Activated naive CD8-positive, alpha-beta T cell treated with anti-CD3 and anti-CD28 coated beads, Interleukin-2, amount 50 U/mL, for 24 hours (primary cell): ENCODE results near the gene PACS2.
"Not testable (repeated sequence)": the region's sequence is repeated elsewhere in the genome, so short reads cannot be mapped to it uniquely, and the experiment has no call there.

Experiments
- ATAC-seq: fragments of 150-1000 bp; cut with Tn5 transposase; one replicate; pipeline ENCODE4 v1.10.0; 2021
- DNase-seq: peaks from one replicate; pipeline ENCODE4 v3.0.0; 2021
- H3K27ac Mint-ChIP-seq: one replicate; pipeline ENCODE4 v1.8.0; 2021; ENCODE audit warnings: mild to moderate bottlenecking, mixed read lengths
- H3K27me3 Mint-ChIP-seq: one replicate; pipeline ENCODE4 v1.8.0; 2021; ENCODE audit warnings: mixed read lengths
- H3K36me3 Mint-ChIP-seq: one replicate; pipeline ENCODE4 v1.8.0; 2021; ENCODE audit warnings: low read depth, mixed read lengths
- H3K4me1 Mint-ChIP-seq: one replicate; pipeline ENCODE4 v1.8.0; 2021; ENCODE audit warnings: mixed read lengths
- H3K4me3 Mint-ChIP-seq: one replicate; pipeline ENCODE4 v1.8.0; 2021; ENCODE audit warnings: mild to moderate bottlenecking, moderate library complexity, mixed read lengths
- H3K9me3 Mint-ChIP-seq: one replicate; pipeline ENCODE4 v1.8.0; 2021; ENCODE audit warnings: mixed read lengths

PACS2 gene

DNA sequence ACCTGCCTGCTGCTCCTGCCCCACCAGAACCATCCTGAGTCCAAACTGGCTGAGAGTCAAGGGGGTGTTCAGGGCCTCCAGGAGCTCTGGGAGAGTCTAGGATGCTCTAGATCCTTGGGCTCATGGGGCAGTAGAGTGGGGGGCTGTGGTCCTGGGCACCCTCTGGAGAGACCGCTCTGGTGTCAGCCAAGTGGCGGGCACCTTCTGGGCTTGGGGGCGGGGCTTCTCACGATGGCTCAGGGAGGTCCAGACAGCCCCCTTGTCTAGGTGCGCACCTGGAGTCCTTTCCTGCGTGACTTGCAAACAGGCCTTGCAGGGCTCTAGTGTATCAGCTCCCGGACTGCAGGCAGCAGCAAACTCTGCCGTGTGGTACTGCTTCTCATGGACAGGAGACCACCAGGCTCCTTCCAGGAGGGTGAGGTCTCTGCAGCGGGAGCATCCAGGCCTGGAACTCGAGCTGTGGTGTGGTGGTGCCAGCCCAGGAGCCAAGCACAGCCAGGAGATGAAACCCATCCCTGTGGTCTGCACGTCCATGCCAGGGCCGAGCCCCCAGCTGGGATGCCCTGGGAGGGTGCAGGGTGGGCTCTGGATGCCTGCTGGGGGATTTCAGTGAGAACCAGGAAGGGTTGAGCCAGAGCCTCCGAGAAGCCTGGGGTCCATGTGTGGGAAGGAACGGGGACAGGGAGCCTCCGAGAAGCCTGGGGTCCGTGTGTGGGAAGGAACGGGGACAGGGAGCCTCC lies 15.0 kb downstream of the PACS2 start:
- no peak overlapping the region for H3K27ac Mint-ChIP-seq
- ATAC-seq: no peak
- peaks cover 19% of the 10 kb centered on the region for H3K4me1 Mint-ChIP-seq
- DNase-seq: no peak
- no peaks in the 10 kb centered on the region for H3K36me3 Mint-ChIP-seq
- no peak overlapping the region for H3K4me3 Mint-ChIP-seq
- no peaks in the 10 kb centered on the region for H3K9me3 Mint-ChIP-seq
- no peaks in the 10 kb centered on the region for H3K27me3 Mint-ChIP-seq

DNA sequence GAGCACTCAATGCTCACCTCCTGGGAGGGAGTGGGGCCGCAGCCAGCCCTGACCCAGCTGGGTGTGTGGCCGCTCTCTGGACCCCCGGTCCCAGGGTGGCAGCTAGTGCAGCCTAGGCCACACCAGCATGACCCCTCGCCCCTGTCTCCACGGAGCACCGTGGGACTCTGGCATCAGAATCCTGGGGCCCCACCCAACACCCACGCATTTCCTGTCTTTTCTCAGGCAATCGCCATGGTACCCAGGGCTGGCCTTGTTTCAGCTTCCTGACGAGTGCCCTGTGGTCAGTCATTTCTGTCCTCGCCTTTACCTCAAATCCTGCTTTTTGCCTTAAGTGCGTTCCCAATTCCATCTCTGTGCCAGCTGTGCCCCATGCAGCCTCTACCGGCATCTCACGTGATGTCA lies 15.9 kb downstream of the PACS2 start:
- Mint-ChIP-seq H3K4me1 (peaks cover 19% of the 10 kb centered on the region), H3K9me3 (no peaks in the 10 kb centered on the region), H3K27ac (no peak overlapping the region), H3K36me3 (no peaks in the 10 kb centered on the region), H3K27me3 (no peaks in the 10 kb centered on the region), H3K4me3 (no peak overlapping the region)
- DNase-seq (no peak), ATAC-seq (no peak)

DNA sequence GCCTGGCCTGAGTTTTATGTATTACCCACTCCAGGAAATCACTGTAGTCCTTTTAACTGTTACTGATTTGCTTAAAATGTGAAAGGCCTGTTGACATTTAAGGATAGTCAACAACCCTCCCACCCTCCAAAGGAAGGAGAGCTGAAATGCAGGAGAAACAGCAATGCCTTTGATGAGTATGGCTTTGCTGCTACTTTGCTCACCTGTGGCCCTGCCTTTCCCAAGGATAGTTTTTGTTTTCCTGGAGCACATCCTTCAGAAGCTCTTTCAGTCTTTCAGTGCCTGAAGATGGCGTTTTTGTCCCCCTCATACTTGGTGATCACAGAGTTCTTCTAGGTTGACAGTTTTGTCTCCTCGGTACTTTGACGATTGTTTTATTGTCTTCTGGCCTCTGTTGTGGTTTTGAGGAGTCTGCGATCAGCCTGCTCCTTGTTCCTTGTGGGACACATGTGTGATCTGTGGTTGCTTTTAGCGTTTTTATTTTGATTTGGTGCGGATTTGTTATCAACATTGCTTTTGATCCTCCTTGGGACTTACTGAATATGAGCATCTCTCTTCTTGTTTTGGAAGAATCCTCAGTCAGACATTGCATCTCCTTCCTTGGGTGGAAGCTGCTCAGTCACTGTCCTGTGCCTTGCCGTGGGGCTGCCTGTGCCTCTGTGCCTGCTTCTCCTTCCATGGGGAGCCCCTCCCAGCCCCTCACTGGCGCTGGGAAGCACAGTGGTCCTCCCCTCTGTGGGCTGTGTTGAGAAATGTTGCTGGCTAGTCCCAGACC lies 17.2 kb downstream of the PACS2 start:
- Mint-ChIP-seq H3K27me3 (no peaks in the 10 kb centered on the region), H3K4me1 (peaks cover 19% of the 10 kb centered on the region), H3K9me3 (no peaks in the 10 kb centered on the region), H3K36me3 (no peaks in the 10 kb centered on the region), H3K4me3 (no peak overlapping the region), H3K27ac (no peak overlapping the region)
- ATAC-seq (no peak), DNase-seq (no peak)

DNA sequence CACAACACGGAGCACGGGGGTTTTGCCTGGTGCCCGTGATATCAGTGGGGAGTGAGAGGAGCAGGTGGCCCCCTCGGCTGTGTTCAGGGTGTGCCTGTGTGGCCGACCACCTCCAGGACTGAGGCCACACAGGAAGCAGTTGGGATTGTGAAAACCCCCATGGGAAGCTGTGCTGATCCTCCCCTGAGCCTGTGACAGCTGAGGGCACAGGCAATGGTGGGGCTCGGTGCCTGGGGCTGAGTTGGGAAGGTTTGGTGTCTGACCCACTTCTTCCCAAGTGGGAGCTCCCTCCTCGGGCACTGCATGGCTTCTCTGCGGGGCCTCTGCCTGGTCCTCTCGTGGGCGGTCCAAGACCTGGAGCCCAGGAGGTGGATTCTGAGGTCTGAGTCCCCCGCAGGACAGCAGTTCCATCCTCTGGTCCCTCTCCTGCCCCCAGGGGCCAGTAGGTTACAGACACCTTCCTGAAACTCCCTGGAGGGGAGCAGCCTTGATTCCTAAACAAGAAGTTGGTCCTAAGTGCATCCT lies 17.9 kb downstream of the PACS2 start:
- Mint-ChIP-seq H3K36me3 (no peaks in the 10 kb centered on the region), H3K27me3 (no peaks in the 10 kb centered on the region), H3K9me3 (no peaks in the 10 kb centered on the region), H3K4me3 (no peak overlapping the region), H3K4me1 (peaks cover 19% of the 10 kb centered on the region), H3K27ac (no peak overlapping the region)
- ATAC-seq: no peak
- DNase-seq: no peak

GRCh38 chr14:105333020-105333490 lies 18.5 kb downstream of the PACS2 start:
- no peak overlapping the region for H3K27ac Mint-ChIP-seq
- peaks cover 19% of the 10 kb centered on the region for H3K4me1 Mint-ChIP-seq
- no peak for ATAC-seq
- H3K36me3 Mint-ChIP-seq: no peaks in the 10 kb centered on the region
- no peaks in the 10 kb centered on the region for H3K9me3 Mint-ChIP-seq
- no peaks in the 10 kb centered on the region for H3K27me3 Mint-ChIP-seq
- no peak for DNase-seq
- H3K4me3 Mint-ChIP-seq: no peak overlapping the region

GRCh38 chr14:105333613-105334364 lies 19.2 kb downstream of the PACS2 start:
- DNase-seq (no peak), ATAC-seq (no peak)
- Mint-ChIP-seq H3K27ac (no peak overlapping the region), H3K4me1 (peaks cover 21% of the 10 kb centered on the region), H3K27me3 (no peaks in the 10 kb centered on the region), H3K4me3 (no peak overlapping the region), H3K9me3 (no peaks in the 10 kb centered on the region), H3K36me3 (no peaks in the 10 kb centered on the region)

DNA sequence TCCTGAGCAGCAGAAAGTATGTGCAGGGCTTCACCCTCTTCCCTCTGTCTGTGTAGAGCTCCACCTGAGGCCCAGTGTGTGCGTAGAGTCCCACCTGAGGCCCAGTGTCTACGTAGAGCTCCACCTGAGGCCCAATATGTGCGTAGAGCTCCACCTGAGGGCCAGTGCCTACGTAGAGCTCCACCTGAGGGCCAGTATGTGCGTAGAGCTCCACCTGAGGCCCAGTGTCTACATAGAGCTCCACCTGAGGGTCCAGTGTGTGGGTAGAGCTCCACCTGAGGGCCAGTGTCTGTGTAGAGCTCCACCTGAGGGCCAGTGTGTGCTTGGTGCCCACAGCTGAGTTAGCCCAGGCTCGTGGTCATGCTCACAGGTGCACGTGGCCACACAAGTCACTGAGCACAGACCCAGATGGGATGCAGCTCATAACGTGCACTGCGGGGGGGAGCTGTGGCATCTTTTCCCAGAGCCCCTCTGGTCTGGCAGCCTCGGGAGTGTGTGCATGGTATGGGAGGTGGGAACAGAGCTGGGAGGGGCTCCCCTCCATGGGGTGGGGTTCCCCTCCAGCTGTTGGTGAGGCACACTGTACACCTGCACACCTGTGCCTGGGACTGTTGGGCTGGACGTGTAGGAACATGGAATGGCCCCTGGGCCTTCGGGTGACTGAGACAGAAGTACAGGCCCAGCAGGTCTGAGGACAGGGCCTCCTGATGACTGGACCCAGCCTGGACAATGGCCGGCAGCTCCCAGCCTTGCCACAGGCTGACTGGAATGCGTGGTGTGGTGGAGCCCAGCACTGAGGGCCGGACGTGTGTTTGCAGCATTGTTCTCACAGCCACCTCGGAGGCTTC lies 20.1 kb downstream of the PACS2 start:
- no peak overlapping the region for H3K4me3 Mint-ChIP-seq
- DNase-seq (no peak), ATAC-seq (no peak)
- H3K36me3 Mint-ChIP-seq: no peaks in the 10 kb centered on the region
- peaks cover 21% of the 10 kb centered on the region for H3K4me1 Mint-ChIP-seq
- H3K27me3 Mint-ChIP-seq: no peaks in the 10 kb centered on the region
- H3K9me3 Mint-ChIP-seq: no peaks in the 10 kb centered on the region
- no peak overlapping the region for H3K27ac Mint-ChIP-seq

- peaks cover 20% of the 10 kb centered on the region for H3K4me1 Mint-ChIP-seq
- ATAC-seq, H3K4me3 Mint-ChIP-seq, H3K36me3 Mint-ChIP-seq, H3K27ac Mint-ChIP-seq, H3K27me3 Mint-ChIP-seq, H3K9me3 Mint-ChIP-seq, DNase-seq: not testable (repeated sequence)
Measured at GRCh38 chr14:105335231-105335542, 20.6 kb downstream of the PACS2 start.

GRCh38 chr14:105335735-105336476 lies 21.4 kb downstream of the PACS2 start:
- no peaks in the 10 kb centered on the region for H3K36me3 Mint-ChIP-seq
- ATAC-seq (no peak), DNase-seq (no peak)
- no peak overlapping the region for H3K4me3 Mint-ChIP-seq
- no peak overlapping the region for H3K27ac Mint-ChIP-seq
- no peaks in the 10 kb centered on the region for H3K9me3 Mint-ChIP-seq
- peaks cover 17% of the 10 kb centered on the region for H3K4me1 Mint-ChIP-seq
- no peaks in the 10 kb centered on the region for H3K27me3 Mint-ChIP-seq

- Mint-ChIP-seq H3K27ac (no peak overlapping the region), H3K36me3 (no peaks in the 10 kb centered on the region), H3K27me3 (no peaks in the 10 kb centered on the region), H3K4me1 (peaks cover 17% of the 10 kb centered on the region), H3K9me3 (no peaks in the 10 kb centered on the region), H3K4me3 (no peak overlapping the region)
- DNase-seq: no peak
- no peak for ATAC-seq
Measured at GRCh38 chr14:105336477-105337287, 22.1 kb downstream of the PACS2 start.

DNA sequence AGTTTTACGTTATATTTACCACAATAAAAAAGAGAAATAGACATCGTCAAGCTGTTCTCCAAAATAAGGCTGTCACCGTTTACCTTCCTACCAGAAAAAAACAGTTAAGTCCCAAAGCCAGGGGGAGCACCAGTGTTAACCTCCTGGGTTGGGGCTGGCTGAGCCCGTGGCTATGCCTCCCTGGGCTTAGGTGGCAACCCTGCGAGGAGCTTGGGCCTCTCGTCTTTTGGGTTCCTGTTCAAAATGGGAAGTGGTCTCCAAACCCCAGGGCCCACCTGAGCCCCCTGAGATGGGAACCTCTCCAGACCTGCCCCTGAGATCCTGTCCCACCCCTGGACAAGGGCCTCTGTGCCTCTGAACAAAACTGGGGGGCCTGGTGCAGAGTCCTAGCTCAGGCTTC lies 22.9 kb downstream of the PACS2 start:
- H3K9me3 Mint-ChIP-seq: no peaks in the 10 kb centered on the region
- ATAC-seq (no peak), DNase-seq (no peak)
- peaks cover 13% of the 10 kb centered on the region for H3K4me1 Mint-ChIP-seq
- no peaks in the 10 kb centered on the region for H3K36me3 Mint-ChIP-seq
- H3K4me3 Mint-ChIP-seq: no peak overlapping the region
- no peaks in the 10 kb centered on the region for H3K27me3 Mint-ChIP-seq
- H3K27ac Mint-ChIP-seq: no peak overlapping the region

DNA sequence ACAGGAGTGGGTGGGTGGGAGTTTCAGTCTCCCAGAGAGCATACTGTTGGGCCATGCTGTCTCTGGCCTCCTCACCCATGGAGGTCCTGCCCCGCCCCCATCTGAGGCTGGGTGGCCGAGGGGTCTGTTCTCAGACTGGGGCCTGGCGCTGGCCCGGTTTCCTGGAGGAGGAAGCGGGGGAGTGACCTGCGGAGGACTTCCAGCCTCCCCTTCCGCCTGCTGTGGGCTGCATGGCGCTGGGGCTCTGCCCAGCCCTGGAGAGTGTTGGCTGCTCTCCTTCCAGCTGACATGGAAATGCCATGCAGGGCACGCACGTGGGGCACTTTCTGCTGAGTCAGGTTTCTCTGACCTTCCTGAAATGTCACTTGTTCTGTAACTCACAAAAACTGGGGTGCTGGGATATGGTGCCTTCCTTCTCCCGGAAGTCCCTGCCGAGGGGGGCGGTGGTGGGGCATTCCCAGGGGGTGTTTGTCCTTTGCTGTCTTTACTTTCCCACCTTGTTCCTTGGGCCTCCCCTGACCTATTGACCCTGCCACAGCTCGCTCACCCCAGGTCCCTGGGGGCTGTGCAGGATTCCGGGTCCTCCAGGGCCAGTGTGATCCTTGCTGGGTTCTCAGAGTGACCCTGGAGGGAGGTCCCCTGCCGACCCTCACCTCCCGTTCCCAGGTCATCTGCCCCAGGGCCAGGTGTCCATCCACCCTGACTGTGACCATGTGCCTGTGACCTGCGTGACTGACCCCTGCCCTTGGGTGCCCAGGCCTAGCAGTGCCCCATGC lies 23.6 kb downstream of the PACS2 start:
- Mint-ChIP-seq H3K27ac (no peak overlapping the region), H3K27me3 (no peaks in the 10 kb centered on the region), H3K4me1 (peaks cover 8% of the 10 kb centered on the region), H3K9me3 (no peaks in the 10 kb centered on the region), H3K36me3 (no peaks in the 10 kb centered on the region), H3K4me3 (no peak overlapping the region)
- DNase-seq (no peak), ATAC-seq (no peak)
